Brain microvascular endothelial cell (primary cell): ENCODE data around the gene CROCC2.

Experiments used
- DNase-seq: peaks from one replicate; pipeline ENCODE4 v3.0.0-alpha.2; 2020
- H3K27ac ChIP-seq: fragments of 250-450 bp; sonication (Bioruptor Pico); 2 replicates; pipeline ENCODE4 v1.5.1; 2020; ENCODE audit warnings: mild to moderate bottlenecking, moderate library complexity
- H3K27me3 ChIP-seq: fragments of 250-450 bp; sonication (Bioruptor Pico); replicated peaks from 2 replicates; pipeline ENCODE4 v1.5.1; 2020; ENCODE audit warnings: mild to moderate bottlenecking
- H3K36me3 ChIP-seq: fragments of 250-450 bp; sonication (Bioruptor Pico); replicated peaks from 2 replicates; pipeline ENCODE4 v1.5.1; 2020; ENCODE audit warnings: mild to moderate bottlenecking
- H3K4me3 ChIP-seq: 2 replicates; pipeline ENCODE4 v1.5.1; 2011; ENCODE audit warnings: low read depth, mild to moderate bottlenecking, control low read depth, low read length, moderate library complexity
- CTCF ChIP-seq: IDR thresholded peaks from 2 replicates; pipeline ENCODE4 v1.5.1; 2011; ENCODE audit warnings: low read depth, mild to moderate bottlenecking, moderate library complexity, low read length, control low read depth, inconsistent platforms; ENCODE audit errors: missing control alignments
- in situ Hi-C: cut with HindIII; loops from 2 replicates; pipeline ENCODE4 v1.10.0; 2017; ENCODE audit warnings: low sequenced_read_pairs, low pct_ligation_motif_present

Gene CROCC2

GRCh38 chr2:241039416-241039815 is 133.3 kb downstream of the CROCC2 start:
- no peak overlapping the region for H3K27ac ChIP-seq
- H3K4me3 ChIP-seq, result no peak overlapping the region
- no peak for TF ChIP-seq CTCF
- no peaks in the 10 kb centered on the region for H3K36me3 ChIP-seq
- peaks cover 12% of the 10 kb centered on the region for H3K27me3 ChIP-seq
- in situ Hi-C loops, result no loop called here
- DNase-seq, result no peak

- Histone ChIP-seq H3K27ac (no peak overlapping the region), H3K27me3 (peaks cover 9% of the 10 kb centered on the region), H3K4me3 (no peak overlapping the region), H3K36me3 (no peaks in the 10 kb centered on the region)
- DNase-seq, result no peak
- no peak for TF ChIP-seq CTCF
- in situ Hi-C loops, result no loop called here
Measured at GRCh38 chr2:241040081-241040803, 134.1 kb downstream of the CROCC2 start.

GRCh38 chr2:241041589-241042158 is 135.5 kb downstream of the CROCC2 start:
- in situ Hi-C loops, result no loop called here
- no peak for TF ChIP-seq CTCF
- Histone ChIP-seq H3K27me3 (peaks cover 3% of the 10 kb centered on the region), H3K36me3 (no peaks in the 10 kb centered on the region), H3K27ac (no peak overlapping the region), H3K4me3 (no peak overlapping the region)
- DNase-seq, result no peak
